Chondrocyte (in vitro differentiated cells): ENCODE results near the gene CFAP58. TPM values are rescaled to one million over a fixed set of nuclear protein-coding genes. Genes with fewer than 3 reads are reported as not detected.

ENCODE experiments used
- DNase-seq: peaks from one replicate; pipeline ENCODE4 v3.0.0; 2021; ENCODE audit warnings: mixed read lengths, low spot score
- H3K27ac Mint-ChIP-seq: one replicate; pipeline ENCODE4 v1.8.0; 2021; ENCODE audit warnings: mild to moderate bottlenecking, moderate library complexity, mixed read lengths; ENCODE audit not compliant: unreplicated experiment
- H3K27me3 Mint-ChIP-seq: 2 replicates; pipeline ENCODE4 v1.8.0; 2021; ENCODE audit warnings: low read depth, mixed read lengths
- H3K36me3 Mint-ChIP-seq: 2 replicates; pipeline ENCODE4 v1.8.0; 2021; ENCODE audit warnings: low read depth, mixed read lengths
- H3K4me1 Mint-ChIP-seq: 2 replicates; pipeline ENCODE4 v1.8.0; 2021; ENCODE audit warnings: low read depth, mild to moderate bottlenecking, mixed read lengths
- H3K4me3 Mint-ChIP-seq: one replicate; pipeline ENCODE4 v1.8.0; 2021; ENCODE audit warnings: mild to moderate bottlenecking, moderate library complexity, mixed read lengths; ENCODE audit not compliant: unreplicated experiment
- H3K9me3 Mint-ChIP-seq: 2 replicates; pipeline ENCODE4 v1.8.0; 2021; ENCODE audit warnings: low read depth, mixed read lengths
- CTCF ChIP-seq: fragments of 200-600 bp; sonication (generic); IDR thresholded peaks from 2 replicates; pipeline ENCODE4 v1.5.0; 2021; ENCODE audit warnings: antibody characterized with exemption, mild to moderate bottlenecking, moderate library complexity
- total RNA-seq: library from RNA; stranded (reverse); gene quantifications from 3 replicates; pipeline ENCODE4 v1.2.1, GENCODE V29; 2021

The CFAP58 gene
- total RNA-seq, 1 donor from 2014 or later: 0.15 TPM

DNA sequence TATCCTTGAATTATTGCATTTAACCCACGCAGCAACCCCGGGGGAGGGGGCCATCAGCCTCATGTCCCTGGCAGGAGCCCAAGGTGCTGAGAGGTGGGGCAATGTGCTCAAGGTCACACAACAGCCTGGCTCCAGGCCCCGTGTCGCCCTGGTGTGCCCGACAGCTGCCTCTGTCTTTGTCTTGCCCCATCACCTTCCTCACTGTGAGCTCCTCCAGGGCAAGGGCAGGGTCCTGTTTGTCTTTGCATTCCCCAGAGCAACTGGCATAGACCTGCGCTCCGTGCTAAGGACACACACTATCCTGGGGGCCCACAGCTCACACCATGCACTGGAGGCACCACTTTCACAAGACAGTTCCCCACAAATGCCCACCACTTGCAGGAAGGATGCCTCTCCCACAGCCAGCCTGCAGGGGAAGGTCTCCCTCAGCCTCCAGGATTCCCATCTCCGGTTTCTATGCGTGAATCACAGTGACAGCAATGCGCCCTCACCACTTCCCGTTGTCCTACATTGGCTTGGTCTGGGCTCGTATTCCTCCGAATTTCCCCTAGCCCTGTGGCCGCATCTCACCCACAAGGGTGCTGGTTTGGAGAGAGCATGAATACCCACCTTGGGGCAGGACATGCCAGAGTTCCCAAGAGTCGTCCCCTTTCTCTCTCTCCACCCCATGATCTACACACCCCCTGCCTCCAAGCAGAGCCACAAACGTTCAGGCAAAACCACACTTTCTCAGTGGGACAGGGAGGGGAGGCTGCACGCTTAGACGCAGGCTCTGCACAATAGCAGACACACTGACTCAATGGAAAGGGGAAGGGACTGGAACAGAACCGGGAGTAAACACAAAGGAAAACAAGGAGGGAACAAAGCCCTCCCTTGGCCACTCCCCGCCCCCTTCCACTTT is 25.6 kb upstream of the CFAP58 start:
- no peak for DNase-seq
- TF ChIP-seq CTCF: peak; percentile 45
- peak overlapping the region; percentile 50 for H3K4me3 Mint-ChIP-seq
- peak overlapping the region; percentile 97 for H3K27ac Mint-ChIP-seq
- H3K4me1 Mint-ChIP-seq: peaks cover 77% of the 10 kb centered on the region
- no peaks in the 10 kb centered on the region for H3K36me3 Mint-ChIP-seq
- no peaks in the 10 kb centered on the region for H3K27me3 Mint-ChIP-seq
- no peaks in the 10 kb centered on the region for H3K9me3 Mint-ChIP-seq

DNA sequence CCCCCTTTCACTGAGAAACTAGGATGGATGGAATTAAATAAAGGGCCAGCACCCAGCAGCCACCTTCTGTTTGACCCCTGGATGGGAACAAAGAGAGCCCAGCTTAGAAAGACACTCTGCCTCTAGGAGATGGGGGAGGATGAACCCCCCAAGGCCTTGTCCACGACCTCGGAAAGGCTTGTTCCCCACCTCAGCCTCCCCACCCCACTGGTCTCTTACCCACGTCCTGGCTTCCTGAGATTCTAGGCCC is 25.1 kb upstream of the CFAP58 start:
- no peak for TF ChIP-seq CTCF
- H3K27me3 Mint-ChIP-seq: no peaks in the 10 kb centered on the region

DNA sequence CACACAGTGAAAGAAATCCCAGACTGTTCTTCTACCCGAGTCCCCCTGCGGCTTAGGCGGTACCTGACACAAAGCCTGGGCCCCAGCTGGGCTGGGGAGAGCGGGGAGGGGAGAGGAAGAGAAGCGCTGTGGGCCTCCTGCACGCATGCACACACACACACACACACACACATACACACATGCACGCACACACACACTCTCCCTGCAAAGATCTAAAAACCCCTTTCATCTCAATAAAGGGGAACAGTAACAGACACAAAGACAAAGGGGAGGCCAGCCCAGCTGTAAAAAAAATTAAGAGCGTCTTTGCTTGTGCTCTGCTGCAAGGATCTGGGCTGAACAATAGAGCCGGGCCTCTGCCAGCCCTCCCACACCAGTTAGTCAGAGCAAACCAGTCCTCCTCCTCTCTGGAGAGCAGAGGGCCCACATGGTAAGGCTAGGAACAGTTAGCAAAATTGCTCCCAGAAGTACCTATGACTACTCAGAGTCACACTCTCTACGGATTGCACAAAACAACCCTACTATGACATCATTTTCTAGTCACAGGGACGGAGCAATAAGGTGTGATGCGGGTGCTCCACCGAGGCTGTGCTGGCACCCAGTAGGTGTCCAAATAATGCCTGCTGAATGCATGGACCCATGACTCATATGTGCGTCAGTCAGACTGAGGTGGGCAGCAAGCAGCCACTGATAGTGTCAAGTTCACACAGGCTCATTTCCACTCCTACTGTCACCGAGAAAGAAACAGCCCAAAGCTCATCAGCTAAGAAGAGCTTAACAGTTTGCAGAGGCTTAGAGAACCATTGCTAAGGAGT is 24.5 kb upstream of the CFAP58 start:
- TF ChIP-seq CTCF: no peak
- Mint-ChIP-seq H3K27me3 (no peaks in the 10 kb centered on the region), H3K27ac (peak overlapping the region; percentile 97), H3K4me1 (peaks cover 83% of the 10 kb centered on the region), H3K9me3 (no peaks in the 10 kb centered on the region), H3K4me3 (peak overlapping the region; percentile 50), H3K36me3 (no peaks in the 10 kb centered on the region)
- DNase-seq: no peak

More for the DNA sequence above, 25.1 kb upstream of the CFAP58 start:
- Mint-ChIP-seq H3K9me3 (no peaks in the 10 kb centered on the region), H3K27ac (peak overlapping the region; percentile 97), H3K36me3 (no peaks in the 10 kb centered on the region), H3K4me1 (peaks cover 82% of the 10 kb centered on the region), H3K4me3 (peak overlapping the region; percentile 50)
- no peak for DNase-seq

DNA sequence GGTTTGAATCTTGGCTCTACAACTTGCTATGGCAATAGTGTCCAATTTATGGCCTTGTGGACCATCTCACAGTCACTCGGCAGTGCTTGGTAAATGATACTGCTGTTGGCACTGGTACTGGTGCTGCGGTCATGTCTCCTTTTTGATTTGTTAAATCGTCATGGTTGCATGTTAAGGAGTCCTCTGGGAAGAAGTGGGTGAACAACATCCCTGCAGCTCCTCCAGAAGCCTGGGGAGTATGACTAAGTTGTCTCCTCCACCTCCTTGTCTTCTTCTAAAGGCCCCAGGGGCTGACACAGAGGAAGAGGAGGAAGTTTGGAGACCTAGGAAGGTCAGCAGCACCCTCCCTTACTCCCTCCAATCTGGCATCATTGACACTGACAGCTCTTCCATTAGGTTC is 23.9 kb upstream of the CFAP58 start:
- Mint-ChIP-seq H3K9me3 (no peaks in the 10 kb centered on the region), H3K36me3 (no peaks in the 10 kb centered on the region), H3K4me1 (peaks cover 83% of the 10 kb centered on the region), H3K27ac (peak overlapping the region; percentile 97), H3K4me3 (peak overlapping the region; percentile 4), H3K27me3 (no peaks in the 10 kb centered on the region)
- TF ChIP-seq CTCF: no peak
- no peak for DNase-seq
